ENCODE data around the gene COPS9.

Gene COPS9

GRCh38 chr2:240114233-240114632 is 21.9 kb downstream of the COPS9 start:
- TF ChIP-seq SIN3A (IDR thresholded peaks at IDR 0.05; ENCODE audit: borderline replicate concordance, insufficient read depth, low read length) (no peak), POLR2AphosphoS5 (IDR thresholded peaks at IDR 0.05; ENCODE audit: low read depth, low read length) (no peak), TAF1 (IDR thresholded peaks at IDR 0.05; ENCODE audit: borderline replicate concordance, insufficient read depth, low read length) (no peak), REST (IDR thresholded peaks at IDR 0.05; ENCODE audit: insufficient read depth in 1 of 2, low read depth in 2 of 2, low read length in 2 of 2) (no peak), FOXP2 (optimal IDR thresholded peaks at IDR 0.05; ENCODE audit: borderline replicate concordance, extremely low read depth, extremely low read length, insufficient read depth) (no peak)

- no peak for TF ChIP-seq TAF1 (IDR thresholded peaks at IDR 0.05; ENCODE audit: borderline replicate concordance, insufficient read depth, low read length)
- no peak for TF ChIP-seq FOXP2 (optimal IDR thresholded peaks at IDR 0.05; ENCODE audit: borderline replicate concordance, extremely low read depth, extremely low read length, insufficient read depth)
- TF ChIP-seq SIN3A (IDR thresholded peaks at IDR 0.05; ENCODE audit: borderline replicate concordance, insufficient read depth, low read length): no peak
- no peak for TF ChIP-seq POLR2AphosphoS5 (IDR thresholded peaks at IDR 0.05; ENCODE audit: low read depth, low read length)
- no peak for TF ChIP-seq REST (IDR thresholded peaks at IDR 0.05; ENCODE audit: insufficient read depth in 1 of 2, low read depth in 2 of 2, low read length in 2 of 2)
These were observed 23.0 kb downstream of the COPS9 start for GRCh38 chr2:240112914-240113690.

- TF ChIP-seq POLR2AphosphoS5 (IDR thresholded peaks at IDR 0.05; ENCODE audit: low read depth, low read length) (no peak), TAF1 (IDR thresholded peaks at IDR 0.05; ENCODE audit: borderline replicate concordance, insufficient read depth, low read length) (no peak), SIN3A (IDR thresholded peaks at IDR 0.05; ENCODE audit: borderline replicate concordance, insufficient read depth, low read length) (no peak), REST (IDR thresholded peaks at IDR 0.05; ENCODE audit: insufficient read depth in 1 of 2, low read depth in 2 of 2, low read length in 2 of 2) (no peak), FOXP2 (optimal IDR thresholded peaks at IDR 0.05; ENCODE audit: borderline replicate concordance, extremely low read depth, extremely low read length, insufficient read depth) (no peak)
These were observed 24.9 kb downstream of the COPS9 start for GRCh38 chr2:240111253-240111652.

- TF ChIP-seq SIN3A (IDR thresholded peaks at IDR 0.05; ENCODE audit: borderline replicate concordance, insufficient read depth, low read length): no peak
- TF ChIP-seq REST (IDR thresholded peaks at IDR 0.05; ENCODE audit: insufficient read depth in 1 of 2, low read depth in 2 of 2, low read length in 2 of 2): no peak
- no peak for TF ChIP-seq TAF1 (IDR thresholded peaks at IDR 0.05; ENCODE audit: borderline replicate concordance, insufficient read depth, low read length)
- TF ChIP-seq FOXP2 (optimal IDR thresholded peaks at IDR 0.05; ENCODE audit: borderline replicate concordance, extremely low read depth, extremely low read length, insufficient read depth): no peak
- TF ChIP-seq POLR2AphosphoS5 (IDR thresholded peaks at IDR 0.05; ENCODE audit: low read depth, low read length): no peak
These were observed 26.7 kb downstream of the COPS9 start for GRCh38 chr2:240109386-240109785.
